Gastroesophageal sphincter (tissue), 3 donors: ENCODE data around the gene TFB1M.

Source experiments
- EP300 ChIP-seq: sonication (generic); formaldehyde crosslinking; IDR thresholded peaks from one replicate; pipeline ENCODE4 v1.6.1; 2017; ENCODE audit warnings: antibody characterized with exemption, mild to moderate bottlenecking
- POLR2A ChIP-seq, 2 donors: fragments of 450-650 bp; IDR thresholded peaks; one replicate each; pipeline ENCODE4 v1.6.1; 2017; ENCODE audit warnings: antibody characterized with exemption in 2 of 2, mild to moderate bottlenecking in 2 of 2, moderate library complexity in 1 of 2
- POLR2AphosphoS5 ChIP-seq: sonication (generic); formaldehyde crosslinking; IDR thresholded peaks from one replicate; pipeline ENCODE4 v1.6.1; 2017; ENCODE audit warnings: antibody characterized with exemption
- TF ChIP-seq, protein P1 (sequence below), 4 experiments: fragments of 200-600 bp in 2 of 4; fragments of 450-650 bp in 2 of 4; sonication (generic) in 1 of 4; IDR thresholded peaks; one replicate each; pipeline ENCODE4 v1.5.1; 2017 to 2019; ENCODE audit warnings: antibody characterized with exemption in 4 of 4, mild to moderate bottlenecking in 2 of 4, moderate library complexity in 2 of 4

DNA sequence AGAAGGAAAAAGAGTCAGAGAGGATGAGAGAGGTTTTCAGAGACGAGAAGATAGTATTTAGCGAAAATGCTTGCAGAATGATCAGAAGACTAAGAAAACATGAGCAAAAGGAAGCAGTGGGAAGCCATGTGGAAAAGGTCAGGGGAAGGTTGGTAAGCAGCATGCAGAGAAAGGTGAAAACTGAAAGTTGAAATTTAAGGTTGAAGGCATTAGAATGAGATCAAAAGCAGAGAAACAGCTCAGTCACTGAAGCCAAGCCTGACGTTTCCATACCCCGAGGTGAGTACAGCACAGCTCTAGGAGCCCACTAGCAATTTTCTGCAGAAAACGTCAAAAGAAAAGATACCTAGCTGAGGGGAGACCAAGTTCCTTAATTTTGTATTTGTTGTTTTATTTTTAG is 19.1 kb upstream of the TFB1M start:
- TF ChIP-seq, protein P1, sequence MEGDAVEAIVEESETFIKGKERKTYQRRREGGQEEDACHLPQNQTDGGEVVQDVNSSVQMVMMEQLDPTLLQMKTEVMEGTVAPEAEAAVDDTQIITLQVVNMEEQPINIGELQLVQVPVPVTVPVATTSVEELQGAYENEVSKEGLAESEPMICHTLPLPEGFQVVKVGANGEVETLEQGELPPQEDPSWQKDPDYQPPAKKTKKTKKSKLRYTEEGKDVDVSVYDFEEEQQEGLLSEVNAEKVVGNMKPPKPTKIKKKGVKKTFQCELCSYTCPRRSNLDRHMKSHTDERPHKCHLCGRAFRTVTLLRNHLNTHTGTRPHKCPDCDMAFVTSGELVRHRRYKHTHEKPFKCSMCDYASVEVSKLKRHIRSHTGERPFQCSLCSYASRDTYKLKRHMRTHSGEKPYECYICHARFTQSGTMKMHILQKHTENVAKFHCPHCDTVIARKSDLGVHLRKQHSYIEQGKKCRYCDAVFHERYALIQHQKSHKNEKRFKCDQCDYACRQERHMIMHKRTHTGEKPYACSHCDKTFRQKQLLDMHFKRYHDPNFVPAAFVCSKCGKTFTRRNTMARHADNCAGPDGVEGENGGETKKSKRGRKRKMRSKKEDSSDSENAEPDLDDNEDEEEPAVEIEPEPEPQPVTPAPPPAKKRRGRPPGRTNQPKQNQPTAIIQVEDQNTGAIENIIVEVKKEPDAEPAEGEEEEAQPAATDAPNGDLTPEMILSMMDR (IDR thresholded peaks at IDR 0.05) = no peak
- TF ChIP-seq POLR2AphosphoS5 = no peak
- TF ChIP-seq POLR2A (IDR thresholded peaks at IDR 0.05) = no peak
- TF ChIP-seq EP300 = no peak
